Stimulated activated naive CD8-positive, alpha-beta T cell treated with anti-CD3 and anti-CD28 coated beads, Interleukin-15, Interleukin-2, amounts not matched to agents 100 U/mL and 50 U/mL, for 24 hours (primary cell): Measurements from ENCODE around the gene POLD3.
A peak's percentile ranks its signal among the peaks of the same experiment; 100 is the strongest.

Source experiments
- ATAC-seq: fragments of 150-1000 bp; cut with Tn5 transposase; one replicate; pipeline ENCODE4 v1.10.0; 2021
- DNase-seq: peaks from one replicate; pipeline ENCODE4 v3.0.0; 2021

The POLD3 gene, protein sequence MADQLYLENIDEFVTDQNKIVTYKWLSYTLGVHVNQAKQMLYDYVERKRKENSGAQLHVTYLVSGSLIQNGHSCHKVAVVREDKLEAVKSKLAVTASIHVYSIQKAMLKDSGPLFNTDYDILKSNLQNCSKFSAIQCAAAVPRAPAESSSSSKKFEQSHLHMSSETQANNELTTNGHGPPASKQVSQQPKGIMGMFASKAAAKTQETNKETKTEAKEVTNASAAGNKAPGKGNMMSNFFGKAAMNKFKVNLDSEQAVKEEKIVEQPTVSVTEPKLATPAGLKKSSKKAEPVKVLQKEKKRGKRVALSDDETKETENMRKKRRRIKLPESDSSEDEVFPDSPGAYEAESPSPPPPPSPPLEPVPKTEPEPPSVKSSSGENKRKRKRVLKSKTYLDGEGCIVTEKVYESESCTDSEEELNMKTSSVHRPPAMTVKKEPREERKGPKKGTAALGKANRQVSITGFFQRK

DNA sequence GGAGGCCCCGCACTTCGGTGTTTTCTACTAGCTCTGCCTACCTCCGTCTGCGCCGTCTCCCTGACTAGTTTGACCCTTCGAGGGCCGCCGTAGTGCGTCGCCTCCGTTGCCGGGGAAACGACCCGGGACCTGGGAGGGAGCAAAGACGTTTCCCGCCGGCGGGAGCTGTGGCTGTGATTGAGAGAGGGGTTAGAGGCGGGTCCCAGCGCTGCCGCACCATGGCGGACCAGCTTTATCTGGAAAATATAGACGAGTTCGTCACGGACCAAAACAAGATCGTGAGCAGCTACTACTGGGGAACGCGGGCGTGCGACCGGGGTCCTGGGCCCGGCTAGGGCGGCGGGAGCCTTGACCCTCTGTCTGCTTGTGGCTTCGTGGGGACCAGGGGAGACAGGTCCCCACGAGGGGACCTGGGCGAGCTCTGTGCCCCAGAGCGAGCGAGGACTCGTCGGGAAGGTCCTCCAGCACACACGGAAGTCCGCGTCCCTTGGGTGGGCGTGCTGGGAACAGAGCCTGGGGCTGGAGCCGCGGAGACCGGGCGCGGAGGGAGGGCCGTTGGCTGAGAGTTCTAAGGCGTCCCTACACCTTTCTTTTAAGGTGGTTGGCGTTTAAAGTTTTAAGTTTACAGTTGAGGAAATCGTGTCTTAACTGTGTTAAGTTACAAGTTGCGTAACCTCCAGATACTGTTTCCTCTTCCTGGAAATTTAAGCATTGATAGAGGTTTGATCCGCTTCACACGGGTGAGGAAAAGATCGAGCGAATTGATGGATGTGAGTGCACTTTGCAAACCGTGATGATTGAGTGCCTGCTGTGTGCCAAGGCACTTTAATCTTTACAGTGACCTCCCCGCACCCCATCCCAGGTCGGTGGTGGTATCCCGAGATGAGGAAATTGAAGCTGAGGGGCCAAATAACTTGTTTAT, at the start of gene POLD3:
TSS of gene POLD3 (plus strand) at position 142 of the 922 bp plus-strand sequence. CDS start at position 219, 77 bp downstream.
- ATAC-seq (peak; percentile 99), DNase-seq (peak; percentile 97)

DNA sequence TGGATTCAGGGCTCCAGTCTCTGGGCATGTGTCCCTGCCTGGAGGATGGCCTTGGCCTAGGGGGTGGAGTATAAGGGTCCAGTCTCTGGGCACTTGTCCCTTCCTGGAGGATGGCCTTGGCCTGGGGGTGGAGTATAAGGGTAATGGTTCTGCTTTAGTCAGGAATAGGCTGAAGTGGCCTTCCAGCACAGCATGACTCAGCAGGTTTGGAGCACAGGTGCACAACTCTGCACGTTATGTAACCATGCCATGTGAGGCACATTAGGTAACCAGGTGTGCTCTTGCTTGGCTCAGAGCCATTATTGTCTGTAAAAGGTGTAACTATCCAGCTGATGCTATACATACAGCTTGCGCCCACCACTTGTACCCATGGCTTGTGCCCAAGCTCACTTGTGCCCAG, 48.4 kb upstream of the POLD3 start:
- DNase-seq (no peak), ATAC-seq (no peak)

- DNase-seq = no peak
- ATAC-seq = no peak
Measured at GRCh38 chr11:74546752-74547151, 45.6 kb upstream of the POLD3 start.

DNA sequence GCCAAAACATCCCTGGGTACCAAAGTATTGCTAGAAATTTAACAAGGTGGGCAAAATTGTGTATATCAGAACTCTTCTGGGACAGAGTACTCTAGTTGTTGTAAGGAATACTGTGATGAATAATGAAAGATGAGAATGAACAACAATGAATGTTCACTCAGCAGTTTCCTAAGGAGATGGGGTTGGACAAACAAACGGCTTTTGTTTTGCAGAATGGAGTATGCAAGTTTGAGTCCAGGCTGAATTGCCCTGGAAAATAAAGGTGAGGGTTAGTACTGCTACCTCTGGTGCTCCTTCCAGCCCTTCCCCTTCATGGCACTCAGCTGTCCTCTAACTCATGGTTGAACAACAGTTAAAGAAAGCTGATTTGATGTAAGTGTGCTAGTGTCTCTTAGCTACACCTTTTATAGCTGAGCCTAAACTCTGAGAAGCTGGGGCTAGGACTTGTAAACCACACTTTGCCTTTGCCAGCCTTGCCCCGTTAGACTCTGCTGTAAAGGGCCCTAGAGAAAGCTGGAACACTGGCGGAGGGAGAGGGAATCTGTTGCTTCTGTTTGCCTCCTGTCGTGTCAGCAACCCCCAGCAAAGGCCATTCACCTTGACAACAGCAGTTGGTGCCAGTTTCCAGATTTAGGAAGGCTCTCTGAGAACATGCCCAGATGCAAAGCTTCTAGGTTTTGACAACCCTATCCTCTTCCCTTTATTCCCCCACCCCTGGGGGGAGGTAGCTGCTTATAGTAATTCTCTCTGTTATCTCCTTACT, 41.2 kb upstream of the POLD3 start:
- no peak for ATAC-seq
- DNase-seq = no peak

DNA sequence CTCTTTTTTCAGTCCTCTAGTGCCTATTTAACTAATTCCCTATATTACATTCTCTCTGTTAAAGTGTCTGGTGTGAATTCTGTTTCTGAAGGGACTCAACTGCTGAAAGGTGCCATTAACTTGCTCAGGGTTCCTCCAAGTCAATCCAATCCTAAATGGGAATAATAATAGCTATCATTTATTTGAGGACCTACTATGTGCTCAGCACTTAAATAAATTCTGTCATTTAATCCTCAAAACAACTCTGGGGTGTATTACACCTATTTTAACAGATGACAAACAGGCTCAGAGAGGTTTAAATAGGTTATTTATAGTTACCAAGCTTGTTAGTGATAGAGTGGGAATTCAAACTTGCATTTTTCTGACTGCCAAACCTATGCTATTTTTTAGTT, 40.6 kb upstream of the POLD3 start:
- ATAC-seq (no peak), DNase-seq (no peak)

- ATAC-seq = no peak
- no peak for DNase-seq
Measured at GRCh38 chr11:74557526-74557925, 34.9 kb upstream of the POLD3 start.

DNA sequence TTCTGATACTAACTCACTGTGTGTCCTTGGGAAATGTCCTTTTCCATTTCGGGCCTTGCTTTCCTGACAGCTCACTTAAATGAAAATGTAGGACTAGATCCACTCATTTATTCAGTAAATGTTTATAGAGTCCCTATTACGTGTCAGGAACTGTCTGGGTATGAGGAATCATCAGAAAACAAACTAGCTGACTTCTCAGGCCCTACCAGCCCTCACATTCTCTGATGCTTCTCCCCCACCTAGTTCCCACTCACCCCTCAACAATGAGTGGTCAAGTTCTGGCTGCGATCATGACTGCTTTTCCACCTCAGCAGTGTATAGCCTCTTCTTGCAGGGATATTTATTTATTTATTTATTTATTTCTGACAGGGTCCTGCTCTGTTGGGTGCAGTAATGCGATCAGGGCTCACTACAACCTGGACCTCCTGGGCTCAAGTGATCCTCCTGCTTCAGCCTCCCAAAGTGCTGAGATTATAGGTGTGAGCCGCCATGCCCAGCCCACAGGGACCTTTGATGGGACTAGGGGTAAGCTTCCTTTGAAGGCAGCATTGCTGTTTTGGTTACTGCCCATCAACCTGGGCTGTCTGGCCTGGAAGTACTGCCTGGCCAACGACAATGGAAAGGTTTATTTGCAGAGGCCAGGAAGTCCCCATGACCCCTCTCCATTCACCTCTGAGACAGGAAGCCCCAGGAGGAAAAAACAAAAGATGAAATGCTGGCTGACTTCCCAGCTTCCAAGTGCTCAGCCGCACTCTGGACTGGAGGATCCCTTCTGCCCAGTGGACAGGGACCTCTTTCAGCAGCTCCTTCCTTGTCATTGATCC, 33.1 kb upstream of the POLD3 start:
- DNase-seq (no peak), ATAC-seq (no peak)

- no peak for ATAC-seq
- DNase-seq = no peak
Measured at GRCh38 chr11:74559934-74560309, 32.5 kb upstream of the POLD3 start.

- no peak for ATAC-seq
Measured at GRCh38 chr11:74566146-74566960, 26.0 kb upstream of the POLD3 start.

GRCh38 chr11:74568028-74568427, 24.4 kb upstream of the POLD3 start:
- ATAC-seq = no peak
- DNase-seq = no peak

More at GRCh38 chr11:74566146-74566960, 26.0 kb upstream of the POLD3 start:
- DNase-seq = no peak

- peak; percentile 75 for ATAC-seq
- peak; percentile 24 for DNase-seq
Measured at GRCh38 chr11:74570266-74571061, 21.9 kb upstream of the POLD3 start.

DNA sequence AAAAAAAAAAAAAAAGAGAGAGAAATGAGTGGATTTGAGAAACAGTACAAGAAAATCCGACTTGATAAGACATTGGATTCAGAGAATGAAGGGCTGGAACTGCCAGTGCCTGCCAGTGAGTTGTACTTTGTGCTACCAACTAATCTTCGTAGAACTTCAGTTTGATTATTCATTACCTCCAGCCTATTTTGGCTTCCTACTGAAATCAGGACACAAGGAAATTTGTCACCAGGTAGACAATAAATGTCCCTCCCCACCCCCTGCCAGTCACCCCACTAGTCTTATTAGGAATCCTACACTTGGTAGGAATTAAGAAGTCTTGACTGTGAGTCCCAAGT, 21.4 kb upstream of the POLD3 start:
- ATAC-seq (no peak), DNase-seq (no peak)

DNA sequence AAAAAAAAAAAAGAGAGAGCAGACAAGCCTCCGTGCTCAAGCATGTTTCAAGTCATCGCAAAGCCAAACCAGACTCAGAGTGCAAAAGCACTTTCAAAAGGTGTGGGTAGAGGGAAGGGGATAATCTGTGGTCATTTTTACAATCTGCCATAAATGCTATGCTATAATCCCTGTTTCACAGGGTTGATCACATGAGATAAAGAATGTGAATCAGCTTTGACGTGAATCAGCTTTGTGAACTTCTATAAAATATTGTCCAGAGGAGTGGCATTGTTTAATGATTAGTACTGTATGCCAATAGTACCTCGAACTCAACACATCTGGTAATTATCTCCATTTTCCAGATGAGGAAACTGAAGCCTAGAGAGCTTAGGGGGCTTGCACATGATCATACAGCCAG, 20.0 kb upstream of the POLD3 start:
- DNase-seq (no peak), ATAC-seq (no peak)

DNA sequence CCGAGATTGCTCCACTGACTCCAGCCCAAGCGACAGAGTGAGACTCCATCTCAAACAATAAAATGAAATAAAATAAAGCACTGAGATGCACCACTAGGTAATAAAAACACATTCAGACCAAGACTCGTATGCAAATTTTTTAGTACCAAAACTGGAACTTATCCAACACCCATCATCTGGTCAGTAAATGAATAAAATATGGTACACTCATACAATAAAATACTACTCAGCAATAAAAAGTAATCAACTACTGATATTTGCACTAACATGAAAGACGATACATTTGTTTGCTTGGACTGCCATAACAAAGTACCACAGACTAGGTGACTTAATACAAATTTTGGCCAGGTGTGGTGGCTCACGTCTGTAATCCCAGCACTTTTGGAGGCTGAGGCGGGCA, 17.8 kb upstream of the POLD3 start:
- no peak for DNase-seq
- ATAC-seq = no peak

DNA sequence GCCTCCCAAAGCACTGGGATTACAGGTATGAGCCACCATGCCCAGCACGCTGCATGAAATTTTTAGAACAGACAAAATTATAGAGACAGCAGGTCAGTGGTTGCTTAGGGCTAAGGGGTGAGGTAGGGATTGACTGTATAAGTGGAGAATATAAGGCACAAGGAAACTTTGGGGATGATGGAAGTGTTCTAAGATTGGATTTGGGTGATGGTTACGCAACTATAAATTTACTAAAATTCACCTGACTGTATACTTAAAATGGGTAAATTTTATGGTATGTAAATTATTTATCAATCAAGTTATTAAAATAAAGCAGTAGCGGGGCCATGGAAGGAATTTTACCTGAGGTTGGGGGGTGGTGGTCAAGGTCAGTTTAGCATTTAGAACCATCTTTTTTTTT, 16.4 kb upstream of the POLD3 start:
- DNase-seq (no peak), ATAC-seq (no peak)

DNA sequence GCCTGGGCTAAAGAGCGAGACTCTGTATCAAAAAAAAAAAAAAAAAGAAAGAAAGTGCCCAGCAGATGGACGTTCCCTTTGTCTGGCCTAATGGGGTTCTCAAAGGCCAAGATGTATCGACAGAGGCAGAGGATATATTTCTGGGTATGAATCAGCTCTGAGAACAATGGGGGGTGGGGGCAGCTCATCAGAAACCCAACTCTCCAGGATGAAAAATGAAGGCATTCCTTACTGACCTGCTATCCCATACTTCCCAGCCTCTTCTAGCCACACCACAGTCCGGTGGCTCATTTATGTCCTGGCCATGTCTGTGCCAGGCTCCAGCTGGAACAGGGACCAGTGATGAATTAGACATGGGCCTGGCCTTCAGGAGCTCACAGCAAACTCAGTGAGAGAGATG, 15.2 kb upstream of the POLD3 start:
- DNase-seq = no peak
- no peak for ATAC-seq

DNA sequence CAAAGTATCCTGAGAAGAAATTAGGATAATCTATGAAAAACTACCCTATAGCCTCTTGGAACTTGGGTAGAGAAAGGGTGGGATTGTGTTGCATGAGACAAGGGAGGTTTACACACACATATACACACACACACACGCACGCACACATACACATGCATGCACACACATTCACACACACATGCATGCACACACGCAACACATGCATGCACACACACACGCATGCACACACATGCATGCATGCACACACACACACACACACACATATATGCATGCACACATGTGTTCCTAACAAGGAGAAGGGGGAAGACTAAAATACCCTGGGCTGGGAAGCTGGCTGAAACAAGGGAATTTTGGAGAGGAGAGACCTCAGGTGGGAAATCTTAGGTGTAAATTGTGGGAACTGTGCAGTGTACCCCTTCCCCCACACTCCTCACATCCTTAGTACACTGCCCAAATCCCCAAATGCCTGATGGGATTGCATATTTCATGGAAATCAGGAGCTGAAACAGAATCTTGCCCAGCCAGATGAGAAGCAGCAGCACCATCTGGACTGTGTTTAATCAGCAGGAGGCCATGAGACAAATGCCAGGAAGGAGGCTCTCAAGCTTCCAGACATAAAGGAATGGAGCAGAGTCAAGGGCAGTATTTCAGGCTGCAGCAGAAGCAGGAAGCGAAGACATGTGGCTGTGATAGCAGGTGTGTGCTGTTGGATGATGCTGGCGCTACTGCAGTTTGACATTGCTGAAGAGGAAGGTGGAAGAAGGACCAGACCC, 14.6 kb upstream of the POLD3 start:
- DNase-seq (no peak), ATAC-seq (no peak)

DNA sequence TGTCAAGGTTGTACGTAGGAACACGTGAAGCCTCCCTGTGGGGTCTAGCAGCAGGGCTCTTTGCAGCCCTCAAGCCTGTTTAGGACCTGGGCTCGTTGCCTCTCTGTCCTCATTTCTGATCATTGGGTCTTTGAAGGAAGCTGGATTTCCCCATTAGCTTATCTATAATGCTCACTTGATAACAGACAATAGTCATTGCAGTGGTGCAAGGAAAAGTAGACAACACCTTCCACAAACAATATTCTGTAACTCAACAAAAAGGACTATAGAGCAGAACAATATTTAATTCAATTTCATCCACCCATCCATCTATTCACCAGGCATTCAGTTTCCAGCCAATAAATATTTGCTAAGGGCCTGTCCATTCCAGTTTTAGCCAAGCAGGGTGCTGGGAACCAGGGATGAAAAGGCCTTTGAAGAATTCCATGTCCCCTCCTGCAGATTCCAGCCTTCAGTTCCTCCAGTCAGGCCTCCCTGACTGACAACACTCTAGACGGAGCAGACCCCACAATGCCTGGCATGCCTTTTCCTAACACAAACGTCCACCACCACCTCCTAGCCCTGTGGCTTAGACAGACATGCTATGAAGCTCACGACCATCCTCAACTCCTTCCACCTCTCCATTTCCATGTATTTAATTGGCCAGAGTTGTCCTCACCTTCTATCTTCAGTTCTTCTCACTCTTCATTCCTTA, 12.7 kb upstream of the POLD3 start:
- DNase-seq (no peak), ATAC-seq (no peak)
